Stimulated activated CD4-positive, alpha-beta T cell treated with anti-CD3 and anti-CD28 coated beads, Interleukin-1b, Interleukin-23, amount 100 ng/mL, for 24 hours (primary cell): ENCODE results near the gene CHCT1.
"Not testable (repeated sequence)": the region's sequence is repeated elsewhere in the genome, so short reads cannot be mapped to it uniquely, and the experiment has no call there.

Experiments used
- DNase-seq, 4 experiments: peaks; one replicate each; pipeline ENCODE4 v3.0.0-alpha.2; 2020; ENCODE audit warnings: low read depth in 4 of 4, low spot score in 1 of 4

Gene CHCT1

DNA sequence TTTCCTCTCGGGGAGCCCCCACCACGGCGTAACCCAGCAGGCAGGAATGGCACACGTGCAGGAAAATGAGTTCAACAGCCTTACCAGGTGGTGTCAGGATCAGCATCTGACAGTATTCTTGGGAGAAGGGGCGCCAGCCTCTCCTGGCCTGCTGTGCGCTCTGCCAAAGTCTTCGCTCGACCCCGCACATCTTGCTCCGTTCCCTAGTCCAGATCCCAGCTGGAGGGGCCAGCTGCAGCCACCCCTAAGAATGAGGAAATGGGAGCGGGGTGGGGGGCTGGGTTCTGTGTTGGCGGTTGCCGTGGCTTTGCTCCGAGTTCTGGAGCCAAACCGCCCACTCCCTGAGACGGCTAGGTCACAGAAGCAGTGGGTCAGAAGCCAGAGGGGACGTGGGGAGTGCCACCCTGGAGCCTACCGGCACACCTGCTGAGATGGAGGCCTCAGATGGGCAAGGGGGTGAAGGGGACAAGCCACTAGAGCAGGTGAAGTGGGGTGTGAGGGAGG lies at the start of gene CHCT1:
TSS of gene CHCT1 (plus strand) at position 328 of the 504 bp plus-strand sequence. CDS start at position 432, 104 bp downstream.
- no peak for DNase-seq

DNA sequence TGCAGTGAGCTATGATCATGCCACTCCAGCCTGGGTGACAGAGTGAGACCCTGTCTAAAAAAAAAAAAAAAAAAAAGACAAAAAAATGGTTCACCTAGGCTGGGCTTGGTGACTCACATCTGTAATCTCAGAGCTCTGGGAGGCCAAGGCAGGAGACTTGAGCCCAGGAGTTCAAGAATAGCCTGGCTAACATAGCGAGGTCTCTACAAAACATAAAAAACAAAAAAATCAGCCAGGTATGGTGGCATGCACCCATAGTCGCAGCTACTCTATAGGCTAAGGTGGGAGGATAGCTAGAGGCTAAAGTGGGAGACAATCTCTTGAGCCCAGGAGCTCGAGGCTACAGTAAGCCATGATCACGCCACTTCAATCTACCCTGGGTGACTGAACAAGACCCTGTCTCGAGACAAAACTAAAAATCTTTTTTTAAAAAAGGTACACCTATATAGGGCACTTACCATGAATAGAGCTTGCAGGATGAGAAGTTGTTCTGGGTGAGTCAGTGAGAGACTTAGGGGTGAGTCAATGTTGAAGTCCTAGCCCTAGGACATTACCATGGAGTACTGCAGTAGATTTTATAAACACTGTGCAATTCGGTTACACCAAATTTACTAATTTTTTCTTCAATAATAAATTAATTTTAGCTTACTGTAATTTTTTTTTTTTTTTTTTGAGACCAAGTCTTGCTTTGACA lies 49.4 kb upstream of the CHCT1 start:
- no peak for DNase-seq

DNA sequence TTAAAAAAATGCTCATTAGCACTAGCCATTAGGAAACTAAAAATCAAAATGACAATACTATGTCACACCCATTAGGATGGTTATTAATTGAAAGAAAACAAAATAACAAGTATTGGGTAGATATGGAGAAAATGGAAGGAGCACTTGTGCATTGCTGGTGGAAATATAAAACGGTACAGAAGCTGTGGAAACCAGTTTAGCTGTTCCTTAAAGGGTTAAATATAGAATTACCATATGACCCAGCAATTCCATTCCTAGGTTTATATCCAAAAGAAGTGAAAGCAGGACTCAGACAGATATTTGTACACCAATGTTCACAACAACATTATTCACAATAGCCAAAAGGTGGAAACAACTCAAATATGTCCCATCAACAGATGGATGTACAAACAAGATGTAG lies 44.1 kb upstream of the CHCT1 start:
- DNase-seq, result not testable (repeated sequence)

DNA sequence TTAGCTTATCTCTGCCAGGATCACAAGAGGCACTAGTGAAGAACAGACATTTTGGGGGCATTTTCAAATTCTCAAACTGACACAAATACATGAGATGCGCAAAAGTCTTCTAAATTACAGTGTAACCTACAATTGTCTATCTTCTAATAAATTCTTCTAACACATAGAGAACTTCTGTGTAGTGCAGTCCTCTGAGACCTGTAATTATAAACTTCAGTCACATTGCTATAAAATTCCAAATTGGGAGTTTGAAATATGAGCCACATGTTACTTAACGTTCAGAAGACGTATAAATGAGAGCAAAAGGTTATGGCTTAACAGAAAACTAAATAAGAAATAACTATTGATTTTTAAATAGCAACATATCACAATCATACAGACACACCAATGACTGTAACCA lies 42.8 kb upstream of the CHCT1 start:
- DNase-seq, result not testable (repeated sequence)

DNA sequence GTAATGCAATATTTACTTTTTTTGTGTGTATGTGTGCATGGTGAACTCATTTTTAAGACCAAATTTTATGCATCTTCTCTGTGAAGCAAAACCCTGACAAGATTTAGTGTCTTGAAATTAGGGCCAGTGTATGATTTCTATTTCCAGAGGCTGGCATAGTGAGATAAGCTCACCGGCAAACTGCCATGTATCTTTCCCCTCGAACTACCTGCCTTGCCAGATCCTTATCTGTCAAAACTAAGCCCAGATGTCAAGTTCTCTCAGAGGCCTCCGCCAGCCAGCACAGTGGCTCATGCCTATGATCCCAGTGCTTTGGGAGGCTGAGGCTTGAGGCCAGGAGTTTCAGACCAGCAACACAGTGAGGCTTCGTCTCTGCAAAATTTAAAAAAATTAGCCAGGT lies 40.3 kb upstream of the CHCT1 start:
- no peak for DNase-seq

DNA sequence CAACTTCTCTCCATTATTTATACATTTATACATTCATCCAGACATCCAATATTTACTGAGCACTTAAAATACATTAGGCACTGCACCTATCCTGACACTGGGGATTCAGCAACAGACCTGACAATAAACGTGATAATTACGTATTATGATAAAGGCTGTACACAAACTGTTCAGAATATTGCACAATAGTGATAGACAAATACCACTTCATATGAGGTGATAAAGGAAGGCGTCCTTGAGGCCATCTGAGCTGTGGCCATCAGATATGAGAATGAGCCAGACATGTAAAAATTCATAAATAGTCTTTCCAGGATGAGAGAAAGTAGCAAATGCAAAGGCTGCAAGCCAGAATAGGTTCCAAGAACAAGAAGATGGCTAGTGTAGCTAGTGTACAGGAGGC lies 38.9 kb upstream of the CHCT1 start:
- DNase-seq, result no peak

DNA sequence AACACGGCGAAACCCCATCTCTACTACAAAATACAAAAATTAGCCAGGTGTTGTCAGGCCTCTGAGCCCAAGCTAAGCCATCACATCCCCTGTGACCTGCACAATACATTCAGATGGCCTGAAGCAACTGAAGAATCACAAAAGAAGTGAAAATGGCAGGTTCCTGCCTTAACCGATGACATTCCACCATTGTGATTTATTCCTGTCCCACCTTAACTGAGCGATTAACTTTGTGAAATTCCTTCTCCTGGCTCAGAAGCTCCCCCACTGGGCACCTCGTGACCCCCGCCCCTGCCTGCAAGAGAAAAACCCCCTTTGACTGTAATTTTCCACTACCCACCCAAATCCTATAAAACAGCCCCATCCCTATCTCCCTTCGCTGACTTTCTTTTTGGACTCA lies 37.4 kb upstream of the CHCT1 start:
- DNase-seq, result not testable (repeated sequence)

DNA sequence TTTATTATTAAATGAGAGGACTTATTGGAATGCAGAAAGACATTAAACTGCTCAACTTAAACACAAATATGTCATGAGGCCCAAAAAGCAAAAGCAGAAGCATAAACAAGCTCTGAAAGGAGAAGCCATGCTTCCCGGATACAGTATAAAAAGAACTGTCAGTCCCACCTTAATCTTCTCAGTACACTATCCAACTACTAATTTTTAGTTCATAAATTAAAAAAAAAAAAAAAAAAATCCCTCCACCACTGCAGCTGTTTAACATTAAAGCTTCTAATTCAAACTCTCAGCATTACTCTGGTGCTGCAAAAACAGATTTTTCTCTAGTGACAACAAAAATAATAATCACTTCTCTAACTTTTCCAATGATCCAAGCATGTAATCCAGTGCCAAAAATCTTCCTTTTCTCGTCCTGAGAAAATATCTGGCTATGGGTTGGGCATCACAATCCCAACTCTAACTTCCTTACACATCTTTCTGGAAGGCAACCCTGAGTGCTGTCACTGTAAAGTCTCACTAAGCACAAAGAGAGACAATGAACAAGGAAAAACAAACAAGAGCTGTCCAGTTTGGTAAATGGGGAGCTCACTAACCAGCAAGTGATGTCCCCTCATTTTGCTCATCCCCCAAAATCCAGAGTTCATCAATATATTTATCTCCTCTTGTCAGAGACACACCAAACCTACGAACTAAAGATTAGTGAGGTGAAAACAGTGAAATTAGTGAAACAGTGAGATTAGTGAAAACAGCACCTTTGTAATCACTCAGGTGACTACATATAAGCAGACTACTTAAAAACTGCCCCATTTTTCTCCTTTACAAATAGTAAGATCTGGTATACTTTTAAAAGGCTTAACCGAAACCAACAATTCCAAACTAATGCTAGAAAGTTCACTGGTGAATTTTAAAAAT lies 35.9 kb upstream of the CHCT1 start:
- no peak for DNase-seq

DNA sequence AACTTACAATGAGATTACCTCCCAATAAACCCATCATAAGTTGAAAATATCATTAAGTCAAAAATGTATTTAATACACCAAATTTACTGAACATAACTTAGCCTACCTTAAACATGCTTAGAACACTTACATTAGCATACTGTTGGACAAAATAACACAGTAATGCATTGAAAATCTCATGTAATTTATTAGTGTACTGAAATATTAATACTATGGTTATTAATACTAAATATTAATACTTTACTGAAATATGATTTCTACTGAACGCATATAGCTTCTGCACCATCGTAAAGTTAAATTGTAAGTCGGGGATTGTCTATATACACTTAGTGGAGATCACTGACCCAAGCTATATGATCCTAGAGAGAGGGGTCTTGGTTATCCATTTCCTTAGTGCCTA lies 34.6 kb upstream of the CHCT1 start:
- DNase-seq, result no peak

DNA sequence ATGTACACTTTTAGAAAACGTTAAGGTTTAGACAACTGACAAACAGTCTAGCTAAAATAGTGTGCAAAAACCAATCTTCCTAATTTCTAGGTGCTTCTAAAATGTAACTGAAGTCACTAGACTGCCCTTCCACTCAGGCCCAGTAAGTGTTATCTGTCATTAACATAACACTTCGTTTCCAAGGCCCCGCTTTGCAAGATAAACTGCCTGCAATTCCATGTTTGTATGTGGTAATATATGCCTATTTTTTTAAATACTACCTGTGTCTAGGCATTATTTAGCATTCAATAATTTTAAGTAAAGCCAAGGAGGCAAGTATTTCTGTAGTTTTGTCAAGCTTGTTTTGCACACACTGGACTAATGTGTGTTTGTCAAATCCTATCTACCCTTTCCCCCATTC lies 33.5 kb upstream of the CHCT1 start:
- DNase-seq, result no peak

DNA sequence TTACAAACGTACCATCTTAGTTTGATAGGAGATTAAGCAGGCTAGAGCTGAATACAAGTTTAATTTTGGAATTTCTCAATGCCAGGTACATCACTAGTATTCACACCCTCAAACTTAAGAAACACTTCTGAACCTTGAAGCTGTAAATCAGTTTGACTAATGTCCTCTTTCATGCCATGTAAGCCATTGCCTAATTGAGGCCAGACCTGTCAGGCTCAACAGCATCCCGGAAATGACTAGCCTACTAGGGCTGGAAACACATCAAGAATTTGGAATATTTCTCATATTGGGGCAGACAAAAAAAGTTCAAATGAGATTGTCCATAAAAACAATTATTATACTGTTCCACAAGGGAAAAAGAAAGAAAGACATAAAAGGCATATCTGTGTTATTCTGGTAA lies 32.1 kb upstream of the CHCT1 start:
- DNase-seq, result no peak

DNA sequence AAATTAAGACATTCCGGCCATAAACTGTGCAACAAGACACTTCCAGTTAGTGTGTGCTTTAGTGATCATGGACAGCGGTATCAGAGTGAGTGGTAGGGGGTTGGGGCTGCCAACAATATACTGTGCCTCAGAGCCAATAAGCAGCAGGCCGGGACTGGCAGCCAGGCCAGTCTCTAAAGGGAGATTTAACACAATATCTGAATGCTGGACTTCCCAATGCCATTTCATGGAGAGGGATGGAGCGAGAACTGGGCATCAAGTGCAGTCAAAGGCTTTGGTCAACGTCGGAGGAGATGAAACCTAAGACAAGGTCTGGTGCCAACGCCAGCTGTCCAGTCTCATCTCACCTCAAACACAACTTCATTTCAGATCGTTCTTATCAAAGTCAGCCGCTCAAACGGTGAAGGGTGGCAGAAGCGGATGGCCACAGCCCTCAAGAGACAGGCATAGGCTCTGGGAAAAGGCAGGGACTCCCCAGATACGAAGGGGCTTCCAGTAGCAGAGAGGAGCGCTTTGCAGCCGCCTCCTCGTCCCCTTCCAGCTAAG lies 31.3 kb upstream of the CHCT1 start:
- peak in 1 of 4 experiments; percentile 2 for DNase-seq

DNA sequence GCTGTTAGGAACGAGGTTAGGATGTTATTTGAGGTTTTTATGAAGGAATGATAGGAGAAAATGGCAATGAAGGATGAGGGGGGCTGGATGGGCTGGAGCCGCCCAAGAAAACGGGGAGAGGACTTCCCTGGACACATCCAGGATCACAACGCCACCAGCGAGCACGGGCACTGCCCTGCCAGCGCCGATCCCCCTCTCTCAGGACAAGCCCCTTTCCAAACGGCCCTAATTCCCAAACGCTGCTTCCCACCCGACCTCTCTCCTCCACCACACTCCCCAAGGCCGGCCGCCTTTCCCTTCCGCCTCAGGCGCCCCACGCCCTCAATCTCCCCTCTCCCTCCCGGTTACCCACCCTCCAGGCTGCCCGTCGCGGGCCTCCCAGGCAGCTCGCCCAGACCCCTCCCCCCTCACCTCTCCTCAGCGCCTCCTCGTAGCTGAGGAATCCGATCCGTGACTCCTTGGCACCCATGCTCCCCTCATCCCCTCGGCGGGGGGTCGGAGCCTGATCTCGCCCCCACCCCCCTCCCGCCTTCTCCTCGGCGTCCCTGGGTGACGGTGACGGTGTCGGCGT lies 30.7 kb upstream of the CHCT1 start:
- no peak for DNase-seq

DNA sequence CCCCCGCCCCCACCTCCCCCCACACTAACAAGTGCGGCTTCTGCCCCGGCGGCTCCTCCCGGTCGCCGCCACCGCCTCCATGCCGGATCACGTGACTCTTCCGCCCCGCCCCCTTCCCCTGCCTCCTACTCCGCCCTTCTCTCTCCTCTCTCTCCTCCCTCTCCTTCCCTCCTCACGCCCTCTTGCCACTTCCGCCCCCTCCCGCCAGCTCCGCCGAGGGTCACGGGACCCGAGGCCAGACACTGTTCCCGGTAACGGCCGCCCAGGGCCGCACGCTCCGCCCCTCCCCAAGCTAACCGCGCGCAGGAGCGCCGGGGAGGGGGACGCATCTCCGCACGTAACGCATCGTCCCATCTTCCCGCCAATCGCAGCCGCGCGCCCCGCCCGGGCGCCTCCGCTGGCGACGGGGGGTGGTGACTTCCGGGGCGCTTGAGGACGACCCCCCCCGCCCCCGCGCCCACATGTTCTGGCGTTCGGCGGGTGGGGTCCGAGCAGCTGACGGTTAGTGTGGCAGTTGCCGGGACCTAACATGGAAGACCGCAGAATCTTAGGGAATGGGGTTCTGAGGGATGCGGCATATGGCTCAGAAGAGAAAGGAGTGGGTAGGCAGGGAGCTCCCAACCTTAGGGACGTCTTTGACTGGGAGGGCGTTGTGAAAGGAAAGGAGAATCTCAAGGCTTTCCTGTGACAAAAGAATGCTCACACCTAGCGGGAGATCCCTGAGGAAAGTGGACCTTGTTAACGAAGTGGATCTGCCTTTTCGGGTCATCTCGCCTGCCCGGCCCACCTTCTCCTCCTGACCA lies 30.0 kb upstream of the CHCT1 start, which contains the start of gene USP32:
TSS of gene USP32 (minus strand) at position 92 of the 803 bp plus-strand sequence. CDS start 194 bp downstream, outside the sequence.
- DNase-seq, result peak; percentile 94 to 99 (median 98)

DNA sequence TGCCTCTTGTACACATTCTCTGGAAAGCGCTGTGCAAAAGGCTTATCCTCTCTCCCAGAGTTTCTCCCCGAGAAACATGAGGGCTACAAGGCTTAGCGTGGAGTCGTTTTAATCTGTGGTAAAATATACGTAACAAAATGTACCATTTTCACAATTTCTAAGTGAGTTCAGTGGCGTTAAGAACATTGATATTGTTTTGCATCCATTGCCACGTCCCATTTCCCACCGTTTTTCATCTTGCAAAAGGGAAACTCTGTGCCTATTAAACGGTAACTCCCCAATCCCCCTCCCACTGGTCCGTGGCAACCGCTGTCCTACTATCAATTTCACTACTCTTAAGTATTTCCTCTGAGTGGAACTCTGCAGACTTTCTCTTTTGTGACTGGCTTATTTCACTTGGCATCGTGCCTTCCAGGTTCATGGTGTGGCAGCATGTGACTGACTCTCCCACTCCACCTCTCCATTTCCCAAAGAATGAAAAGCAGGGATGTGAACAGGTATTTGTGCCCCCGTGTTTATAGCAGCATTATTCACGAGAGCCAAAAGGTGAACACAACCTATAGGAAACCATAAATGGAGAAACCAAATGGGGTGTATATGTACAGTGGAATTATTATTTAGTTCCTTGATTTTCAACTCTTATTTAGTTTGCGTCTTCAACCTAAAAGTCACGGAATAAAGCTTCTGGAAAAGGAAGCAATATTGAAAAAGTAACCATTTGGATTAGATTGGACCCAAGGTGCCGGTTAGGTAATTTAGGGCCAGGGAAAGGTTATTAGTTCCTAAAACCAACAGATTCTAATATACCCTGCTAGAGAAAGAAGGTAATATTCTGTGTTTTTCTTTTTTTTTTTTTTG lies 29.2 kb upstream of the CHCT1 start:
- peak in 2 of 4 experiments; percentile 8 to 30 for DNase-seq

DNA sequence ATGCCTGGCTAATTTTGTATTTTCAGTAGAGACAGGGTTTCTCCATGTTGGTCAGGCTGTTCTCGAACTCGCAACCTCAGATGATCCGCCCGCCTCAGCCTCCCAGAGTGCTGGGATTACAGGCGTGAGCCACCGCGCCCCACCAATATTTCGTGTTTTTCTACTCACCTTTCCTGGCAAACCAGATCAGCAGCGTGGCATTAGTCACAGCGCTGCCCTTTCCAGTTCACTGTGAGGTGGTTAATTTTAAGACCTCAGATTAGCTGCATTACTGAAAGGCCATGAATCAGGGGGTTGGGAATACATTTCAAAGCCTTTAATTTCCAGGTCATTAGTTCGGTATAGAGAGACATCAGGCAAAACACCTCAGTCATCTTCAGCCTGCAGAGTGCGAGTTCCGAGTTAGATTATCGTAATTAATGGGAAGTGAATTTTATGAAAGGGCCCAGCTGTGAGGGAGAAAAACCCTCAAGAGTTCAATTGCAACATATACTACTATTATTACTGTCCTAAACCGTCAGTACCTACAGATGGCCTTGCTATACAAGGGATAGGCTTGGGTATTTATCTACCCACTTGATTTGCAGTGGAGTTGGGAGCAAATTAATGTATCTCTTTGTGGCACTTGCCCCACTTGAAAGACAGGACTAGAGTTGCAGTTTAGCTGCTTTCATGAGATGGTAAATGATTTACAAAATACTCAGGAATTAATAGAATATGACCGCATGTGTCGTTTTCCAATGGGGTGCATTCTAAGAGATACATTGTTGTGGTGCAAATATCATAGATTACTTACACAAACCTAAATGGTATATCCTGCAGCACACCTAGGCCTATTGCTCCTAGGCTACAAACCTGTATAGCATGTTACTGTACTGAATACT lies 28.2 kb upstream of the CHCT1 start:
- DNase-seq, result no peak

DNA sequence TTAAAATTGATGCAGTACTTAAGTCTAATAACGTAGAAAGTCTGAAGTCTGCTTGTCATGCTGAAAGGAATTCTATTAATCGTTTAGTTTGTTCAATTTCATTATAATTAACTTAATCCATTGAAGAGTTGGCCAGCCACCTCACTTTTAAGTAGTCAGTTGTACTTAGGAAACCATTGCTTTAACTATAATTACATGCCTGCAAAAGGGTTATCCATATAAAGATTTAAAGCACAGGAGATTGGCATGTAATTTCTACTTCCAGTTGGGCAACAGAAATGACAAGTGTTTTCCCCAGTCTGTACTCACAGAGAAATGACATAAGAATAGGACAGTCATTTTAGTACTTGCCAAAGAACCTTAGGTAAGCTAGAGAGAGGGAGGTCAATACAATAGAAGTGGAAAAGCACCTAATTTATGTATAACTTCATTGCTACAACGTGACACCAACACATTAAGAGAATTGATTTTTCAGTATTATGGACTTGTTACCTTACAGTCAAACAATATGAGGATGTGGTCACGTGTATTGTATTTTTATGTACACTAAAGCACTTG lies 26.7 kb upstream of the CHCT1 start:
- DNase-seq, result no peak

DNA sequence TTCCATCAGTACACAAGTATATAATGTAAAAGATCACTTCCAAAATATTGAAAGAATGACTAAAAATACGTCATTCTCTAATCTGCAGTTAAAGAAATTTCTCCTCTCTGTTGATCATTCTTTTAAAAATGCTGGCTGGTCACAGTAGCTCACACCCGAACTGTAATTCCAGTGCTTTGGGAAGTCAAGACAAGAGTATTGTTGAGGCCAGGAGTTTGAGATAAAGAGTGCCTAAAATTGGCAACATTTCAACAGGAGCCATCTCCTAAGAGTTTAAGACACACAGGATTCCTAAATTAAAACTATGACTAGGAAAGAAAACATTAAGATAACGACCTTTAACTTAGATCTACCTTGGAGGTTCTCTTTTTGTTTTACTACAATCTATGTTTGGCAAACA lies 25.9 kb upstream of the CHCT1 start:
- DNase-seq, result no peak
